ENCODE data around the gene PIK3AP1.

- TF ChIP-seq, protein P1, sequence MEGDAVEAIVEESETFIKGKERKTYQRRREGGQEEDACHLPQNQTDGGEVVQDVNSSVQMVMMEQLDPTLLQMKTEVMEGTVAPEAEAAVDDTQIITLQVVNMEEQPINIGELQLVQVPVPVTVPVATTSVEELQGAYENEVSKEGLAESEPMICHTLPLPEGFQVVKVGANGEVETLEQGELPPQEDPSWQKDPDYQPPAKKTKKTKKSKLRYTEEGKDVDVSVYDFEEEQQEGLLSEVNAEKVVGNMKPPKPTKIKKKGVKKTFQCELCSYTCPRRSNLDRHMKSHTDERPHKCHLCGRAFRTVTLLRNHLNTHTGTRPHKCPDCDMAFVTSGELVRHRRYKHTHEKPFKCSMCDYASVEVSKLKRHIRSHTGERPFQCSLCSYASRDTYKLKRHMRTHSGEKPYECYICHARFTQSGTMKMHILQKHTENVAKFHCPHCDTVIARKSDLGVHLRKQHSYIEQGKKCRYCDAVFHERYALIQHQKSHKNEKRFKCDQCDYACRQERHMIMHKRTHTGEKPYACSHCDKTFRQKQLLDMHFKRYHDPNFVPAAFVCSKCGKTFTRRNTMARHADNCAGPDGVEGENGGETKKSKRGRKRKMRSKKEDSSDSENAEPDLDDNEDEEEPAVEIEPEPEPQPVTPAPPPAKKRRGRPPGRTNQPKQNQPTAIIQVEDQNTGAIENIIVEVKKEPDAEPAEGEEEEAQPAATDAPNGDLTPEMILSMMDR (IDR thresholded peaks at IDR 0.05) = no peak
- no peak for TF ChIP-seq POLR2AphosphoS5 (IDR thresholded peaks at IDR 0.05; ENCODE audit: insufficient read depth in 1 of 2, low read depth in 1 of 2)
Measured at GRCh38 chr10:96743988-96744585, 23.8 kb upstream of the PIK3AP1 start.
